HG03045 (cell line): ENCODE results near the gene RAB26.

Experiments
- ATAC-seq: cut with Tn5 transposase; IDR thresholded peaks from one replicate; pipeline ENCODE4 v1.9.1; 2021; ENCODE audit warnings: mild to moderate bottlenecking, moderate library complexity; ENCODE audit not compliant: unreplicated experiment

The RAB26 gene

GRCh38 chr16:2178321-2179106, 30.1 kb downstream of the RAB26 start:
- no peak for ATAC-seq

- no peak for ATAC-seq
Measured at GRCh38 chr16:2179107-2179501, 30.7 kb downstream of the RAB26 start.

DNA sequence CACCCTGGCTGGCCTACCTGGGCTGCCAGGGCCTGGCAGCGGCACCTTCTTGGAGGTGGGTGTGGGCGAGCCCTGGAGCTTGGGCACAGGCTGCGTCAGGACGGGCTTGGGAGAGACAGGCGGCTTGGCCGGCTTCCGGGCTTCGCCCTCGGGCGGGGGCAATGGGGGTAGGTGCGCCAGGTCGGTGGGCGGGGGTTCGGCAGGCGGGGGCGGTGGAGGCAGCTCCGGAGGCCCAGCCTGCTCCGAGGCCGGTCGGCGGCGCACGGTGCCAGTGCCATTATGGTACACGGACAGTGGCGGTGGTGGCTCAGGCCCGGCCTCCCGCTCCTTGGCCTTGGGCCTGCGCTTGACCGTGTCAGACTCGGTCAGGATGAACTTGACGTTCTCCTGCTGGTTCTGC, 31.2 kb downstream of the RAB26 start:
- ATAC-seq = no peak

DNA sequence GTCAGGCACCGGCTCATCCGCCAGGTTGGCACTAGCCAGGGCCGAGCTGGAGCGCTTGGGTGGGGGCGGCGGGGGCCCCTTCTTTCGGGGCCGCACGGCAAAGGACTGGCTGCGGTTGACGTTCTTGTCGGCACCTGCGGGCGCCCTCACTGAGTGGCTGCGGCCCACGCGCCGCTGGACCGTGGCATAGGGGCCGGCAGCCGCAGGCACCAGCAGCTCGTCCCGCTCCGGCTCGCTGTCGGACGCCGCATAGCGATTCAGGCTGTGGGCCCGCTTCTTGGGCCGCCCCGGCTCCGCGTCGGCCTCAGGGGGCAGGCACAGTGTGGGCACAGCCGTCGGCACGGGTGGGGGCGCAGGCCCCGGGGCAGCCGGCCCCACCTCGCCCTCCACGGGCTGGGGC, 32.0 kb downstream of the RAB26 start:
- no peak for ATAC-seq

GRCh38 chr16:2180962-2181923, 32.8 kb downstream of the RAB26 start:
- ATAC-seq = no peak

DNA sequence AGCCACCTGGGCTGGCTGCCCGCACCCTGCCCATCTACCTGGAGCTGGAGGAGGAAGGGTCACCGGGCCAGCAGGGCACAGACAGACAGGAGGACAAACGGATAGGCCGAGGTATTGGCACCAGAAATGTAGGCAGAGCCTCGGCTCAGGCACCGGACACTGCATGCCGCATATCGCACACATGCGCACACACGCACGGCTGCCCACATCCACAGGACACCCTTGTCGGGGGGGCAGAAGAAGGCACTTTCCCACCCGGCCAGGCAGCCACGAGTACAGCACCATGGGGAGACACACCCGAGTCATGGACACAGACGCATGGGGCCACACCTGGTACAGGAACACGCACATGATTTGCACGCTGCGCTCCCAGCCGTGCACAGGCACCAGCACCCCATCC, 33.5 kb downstream of the RAB26 start:
- no peak for ATAC-seq

GRCh38 chr16:2183671-2184070, 35.2 kb downstream of the RAB26 start:
- ATAC-seq = no peak

DNA sequence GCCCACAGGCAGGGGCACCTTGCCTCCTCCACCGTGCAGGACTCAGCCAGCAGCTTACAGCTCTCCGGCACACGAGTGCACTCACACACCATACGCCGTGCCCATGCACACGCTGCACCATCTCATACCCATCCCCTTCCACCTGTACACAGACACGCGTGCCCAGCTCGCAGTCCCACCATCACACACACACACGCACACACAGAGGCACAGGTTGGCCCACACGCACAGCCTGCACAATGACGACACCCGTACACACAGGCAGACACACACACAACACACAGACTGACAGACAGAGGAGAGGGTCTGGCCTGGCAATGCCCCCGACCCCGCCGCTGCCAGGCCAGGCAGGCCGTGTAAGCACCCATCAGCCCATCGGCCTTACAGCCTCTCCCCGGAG, 35.9 kb downstream of the RAB26 start:
- no peak for ATAC-seq

GRCh38 chr16:2184962-2185361, 36.5 kb downstream of the RAB26 start:
- ATAC-seq = no peak

DNA sequence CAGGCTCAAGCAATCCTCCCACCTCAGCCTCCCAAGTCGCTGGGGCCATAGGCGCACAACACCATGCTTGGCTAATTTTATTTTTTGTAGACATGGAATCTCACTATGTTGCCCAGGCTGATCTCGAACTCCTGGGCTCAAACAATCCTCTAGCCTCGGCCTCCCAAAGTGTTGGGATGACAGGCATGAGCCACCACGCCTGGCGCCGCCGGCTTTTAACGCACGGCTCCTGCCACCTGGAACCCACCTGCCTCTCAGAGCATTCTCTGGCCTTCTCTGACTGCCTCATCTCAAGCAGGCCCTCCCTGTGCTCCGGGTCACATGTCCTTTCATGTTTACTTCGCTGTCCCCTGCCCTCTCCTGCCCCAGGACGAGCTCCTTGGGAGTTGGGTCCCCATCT, 37.6 kb downstream of the RAB26 start:
- ATAC-seq = no peak

DNA sequence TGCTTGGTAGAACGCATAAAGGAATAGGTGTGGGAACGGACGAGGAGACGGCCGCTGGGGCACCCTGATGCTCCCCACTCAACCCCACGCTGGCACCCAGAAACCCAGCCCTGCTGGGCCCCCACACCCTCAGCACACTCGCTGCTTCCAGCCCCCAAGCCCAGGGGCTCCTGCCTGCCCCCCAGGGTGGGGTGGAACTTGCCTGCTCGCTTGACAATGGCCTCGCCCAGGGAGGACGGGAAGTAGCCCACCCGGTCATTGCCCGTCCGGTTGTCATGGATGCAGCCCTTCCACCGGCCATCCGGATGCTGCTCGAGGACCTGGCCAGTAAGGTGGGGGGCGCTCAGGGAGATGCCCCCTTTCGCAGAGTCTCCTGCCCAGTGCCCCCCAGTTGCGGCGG, 38.1 kb downstream of the RAB26 start:
- no peak for ATAC-seq

GRCh38 chr16:2187212-2187611, 38.8 kb downstream of the RAB26 start:
- no peak for ATAC-seq

- ATAC-seq = no peak
Measured at GRCh38 chr16:2188395-2188794, 40.0 kb downstream of the RAB26 start.

DNA sequence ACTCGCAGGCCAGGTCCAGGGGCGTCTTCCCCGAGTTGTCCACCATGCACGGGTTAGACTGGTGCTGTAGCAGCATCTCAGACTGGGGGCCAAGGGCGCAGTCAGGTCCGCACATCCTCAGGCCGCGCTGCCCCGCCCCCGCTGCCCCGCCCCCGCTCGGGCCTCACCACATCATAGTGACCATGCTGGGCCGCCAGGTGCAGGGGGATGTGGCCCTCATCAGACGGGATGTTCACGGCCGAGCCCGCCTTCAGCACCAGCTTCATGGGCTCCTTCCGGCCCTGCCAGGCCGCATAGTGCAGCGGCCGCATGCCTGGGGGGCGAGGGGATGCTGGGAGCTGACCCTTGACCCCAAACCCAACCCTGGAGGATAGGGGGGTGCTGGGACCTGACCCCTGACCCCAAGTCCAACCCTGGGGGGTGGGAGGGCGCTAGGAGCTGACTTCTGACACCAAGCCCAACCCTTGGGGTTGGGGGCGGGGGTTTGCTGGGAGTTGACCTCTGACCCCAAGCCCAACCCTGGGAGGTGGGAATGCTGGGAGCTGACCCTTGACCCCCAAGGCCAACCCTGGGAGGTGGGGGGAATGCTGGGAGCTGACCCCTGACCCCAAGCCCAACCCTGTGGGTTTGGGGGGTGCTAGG, 40.9 kb downstream of the RAB26 start:
- no peak for ATAC-seq

GRCh38 chr16:2190002-2190658, 41.7 kb downstream of the RAB26 start:
- no peak for ATAC-seq

DNA sequence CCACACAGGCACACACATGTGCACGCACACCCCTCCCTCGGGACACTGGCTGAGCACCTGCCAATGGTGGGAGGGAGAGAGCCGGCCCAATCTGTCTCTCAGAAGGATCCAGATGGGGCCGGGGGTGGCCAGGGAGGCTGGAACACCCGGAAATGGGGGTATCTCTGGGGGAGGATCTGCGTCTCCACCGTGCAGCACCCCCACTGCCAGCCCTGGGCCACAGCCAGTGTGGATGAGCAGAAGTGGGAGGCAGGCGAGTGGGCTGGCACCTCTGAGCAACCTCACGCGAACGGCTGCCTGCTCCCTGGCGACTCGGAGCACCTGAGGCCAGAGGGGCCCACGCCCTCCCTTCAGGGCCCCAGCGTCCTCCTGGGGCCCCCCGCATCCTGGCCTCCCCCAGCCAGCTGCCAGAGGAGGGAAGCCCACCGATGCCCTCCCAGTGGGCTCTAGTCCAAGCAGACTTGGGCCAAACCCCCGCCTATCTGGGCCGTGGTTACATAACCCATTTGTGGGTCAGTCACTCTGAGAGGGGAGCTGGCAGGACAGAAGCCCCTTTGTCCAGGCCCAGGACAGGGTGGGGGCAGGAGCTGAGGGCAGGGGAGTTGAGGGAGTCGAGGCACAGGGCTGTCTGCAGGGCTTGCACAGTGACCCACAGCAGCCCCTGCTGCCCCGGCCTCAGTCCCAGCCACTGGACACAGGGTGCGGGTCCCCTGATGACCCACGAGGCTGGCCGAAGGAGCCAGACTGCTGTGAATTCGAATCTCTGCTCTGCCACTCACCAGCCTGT, 42.4 kb downstream of the RAB26 start:
- no peak for ATAC-seq

DNA sequence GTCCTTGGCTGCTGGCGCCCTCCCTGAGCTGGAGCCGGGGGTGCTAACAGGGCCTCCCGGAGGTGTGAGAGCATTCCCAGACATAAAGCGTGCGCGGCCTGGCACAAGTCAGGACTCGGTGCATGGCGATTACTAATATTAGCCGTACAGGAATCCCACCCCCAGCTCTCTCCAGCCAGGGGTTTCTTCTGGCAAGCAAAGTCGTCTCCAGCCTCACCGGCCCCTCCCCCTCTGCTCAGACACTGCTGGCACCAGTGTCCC, 43.0 kb downstream of the RAB26 start:
- no peak for ATAC-seq

- no peak for ATAC-seq
Measured at GRCh38 chr16:2194166-2194834, 45.9 kb downstream of the RAB26 start.

DNA sequence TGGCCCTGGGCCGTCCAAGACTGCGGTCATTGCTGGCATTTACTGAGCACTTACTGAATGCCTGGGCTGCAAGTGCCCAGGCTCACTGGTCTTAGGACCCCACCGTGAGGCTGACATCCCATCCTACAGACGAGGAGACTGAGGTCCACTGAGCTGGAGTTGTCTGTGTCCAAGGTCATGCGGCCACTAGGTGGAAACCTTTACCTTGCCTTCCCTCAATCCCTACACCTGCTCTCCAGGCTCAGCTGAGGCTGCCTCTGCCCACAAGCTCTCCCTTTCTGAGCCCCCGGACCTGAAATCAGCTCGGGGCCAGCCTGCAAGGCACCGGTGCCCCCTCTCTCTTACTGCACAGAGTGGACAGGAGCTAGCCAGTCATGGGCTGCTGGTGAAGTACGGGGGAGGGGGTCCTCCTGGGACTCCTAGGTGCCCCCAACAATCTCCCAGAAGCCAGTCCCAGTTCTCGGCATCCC, 46.5 kb downstream of the RAB26 start:
- ATAC-seq = no peak
